ENCODE measurements around the gene RNLS.
A peak's percentile ranks its signal among the peaks of the same experiment; 100 is the strongest.

The RNLS gene

GRCh38 chr10:88254091-88254490 is 329.0 kb downstream of the RNLS start:
- peak; percentile 49 for DNase-seq

GRCh38 chr10:88253622-88254021 is 329.5 kb downstream of the RNLS start:
- DNase-seq: no peak

- DNase-seq: no peak
These were observed 330.0 kb downstream of the RNLS start for GRCh38 chr10:88253128-88253527.

GRCh38 chr10:88249450-88249849 is 333.7 kb downstream of the RNLS start:
- DNase-seq: peak; percentile 10

GRCh38 chr10:88246675-88247074 is 336.4 kb downstream of the RNLS start:
- no peak for DNase-seq

- no peak for DNase-seq
These were observed 337.1 kb downstream of the RNLS start for GRCh38 chr10:88245974-88246511.

GRCh38 chr10:88244781-88245625 is 338.1 kb downstream of the RNLS start:
- no peak for DNase-seq

- DNase-seq: no peak
These were observed 339.0 kb downstream of the RNLS start for GRCh38 chr10:88243836-88244730.

GRCh38 chr10:88243202-88243744 is 339.8 kb downstream of the RNLS start:
- no peak for DNase-seq

- DNase-seq: no peak
These were observed 341.6 kb downstream of the RNLS start for GRCh38 chr10:88241501-88241900.

- DNase-seq: no peak
These were observed 343.9 kb downstream of the RNLS start for GRCh38 chr10:88239212-88239611.

GRCh38 chr10:88238615-88238914 is 344.6 kb downstream of the RNLS start:
- no peak for DNase-seq

- DNase-seq: no peak
These were observed 345.1 kb downstream of the RNLS start for GRCh38 chr10:88237896-88238614.

- peak; percentile 10 for DNase-seq
These were observed 346.9 kb downstream of the RNLS start for GRCh38 chr10:88236121-88236743.

GRCh38 chr10:88234297-88234696 is 348.8 kb downstream of the RNLS start:
- no peak for DNase-seq

GRCh38 chr10:88233870-88234269 is 349.2 kb downstream of the RNLS start:
- no peak for DNase-seq

- DNase-seq: no peak
These were observed 350.1 kb downstream of the RNLS start for GRCh38 chr10:88232983-88233543.

GRCh38 chr10:88232029-88232895 is 350.9 kb downstream of the RNLS start:
- DNase-seq: no peak

GRCh38 chr10:88230251-88230650 is 352.9 kb downstream of the RNLS start:
- no peak for DNase-seq

- DNase-seq: no peak
These were observed 355.0 kb downstream of the RNLS start for GRCh38 chr10:88228130-88228529.
